Activated CD8-positive, alpha-beta T cell treated with anti-CD3 and anti-CD28 coated beads, Interleukin-2, amount 10 ng/mL, durations not matched to agents 7 days and 5 days (primary cell): ENCODE data around the gene LRRC23. TPM values are rescaled to one million over a fixed set of nuclear protein-coding genes. Genes with fewer than 3 reads are reported as not detected.
"Not testable (repeated sequence)": the region's sequence is repeated elsewhere in the genome, so short reads cannot be mapped to it uniquely, and the experiment has no call there.

Source experiments
- ATAC-seq: fragments of 150-1000 bp; cut with Tn5 transposase; one replicate; pipeline ENCODE4 v1.10.0; 2021; ENCODE audit warnings: moderate library complexity
- CTCF ChIA-PET: fragments of 350-600 bp; sonication (Branson Sonifier 250); formaldehyde crosslinking; loops from one replicate; lab custom pipeline; 2021; ENCODE audit warnings: antibody characterized with exemption; lab: Charles Lee
- POLR2A ChIA-PET: fragments of 350-600 bp; sonication (Branson Sonifier 250); formaldehyde crosslinking; loops from one replicate; lab custom pipeline; 2021; ENCODE audit warnings: antibody characterized with exemption; lab: Charles Lee
- DNase-seq: peaks from one replicate; pipeline ENCODE4 v3.0.0-alpha.2; 2020
- H3K27ac Mint-ChIP-seq: one replicate; pipeline ENCODE4 v1.8.0; 2021; ENCODE audit warnings: mild to moderate bottlenecking, mixed read lengths
- H3K27me3 Mint-ChIP-seq: one replicate; pipeline ENCODE4 v1.8.0; 2021; ENCODE audit warnings: low read depth, mixed read lengths
- H3K36me3 Mint-ChIP-seq: one replicate; pipeline ENCODE4 v1.8.0; 2021; ENCODE audit warnings: low read depth, mixed read lengths
- H3K4me1 Mint-ChIP-seq: one replicate; pipeline ENCODE4 v1.8.0; 2021; ENCODE audit warnings: low read depth, mixed read lengths
- H3K4me3 Mint-ChIP-seq: one replicate; pipeline ENCODE4 v1.8.0; 2021; ENCODE audit warnings: mild to moderate bottlenecking, mixed read lengths
- H3K9me3 Mint-ChIP-seq: one replicate; pipeline ENCODE4 v1.8.0; 2022; ENCODE audit warnings: mixed read lengths; ENCODE audit not compliant: insufficient read depth
- total RNA-seq, 2 experiments: library from RNA; stranded (reverse); gene quantifications; one replicate each; pipeline ENCODE4 v1.2.3, GENCODE V29; 2021

The LRRC23 gene
- total RNA-seq, 2 experiments from 2014 or later: 6.5 to 8.6 TPM

DNA sequence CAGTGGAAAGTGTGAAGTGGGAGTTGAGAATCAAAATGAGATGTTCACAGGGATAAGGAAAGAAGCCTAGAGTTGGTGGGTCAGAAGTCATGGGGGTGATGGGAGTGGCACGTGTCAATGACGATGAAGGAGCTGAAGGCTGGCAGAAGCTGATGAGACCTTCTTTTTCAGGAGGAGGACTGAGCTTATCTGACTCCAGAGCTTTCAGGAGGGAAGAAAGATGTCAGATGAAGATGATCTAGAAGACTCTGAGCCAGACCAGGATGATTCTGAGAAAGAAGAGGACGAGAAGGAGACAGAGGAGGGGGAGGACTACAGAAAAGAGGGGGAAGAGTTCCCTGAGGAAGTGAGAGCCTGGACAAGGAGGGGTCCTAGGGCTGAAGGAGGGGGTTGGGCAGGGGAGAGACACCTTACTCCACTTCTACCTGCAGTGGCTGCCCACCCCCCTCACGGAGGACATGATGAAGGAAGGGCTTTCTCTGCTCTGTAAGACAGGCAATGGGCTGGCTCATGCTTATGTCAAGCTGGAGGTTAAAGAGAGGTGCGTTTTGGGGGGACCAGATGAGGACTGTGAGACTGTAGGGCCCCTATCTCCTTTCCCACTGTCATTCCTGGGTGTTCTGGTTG is 905 bp downstream of the LRRC23 start:
- Mint-ChIP-seq H3K4me1 (peaks cover 3% of the 10 kb centered on the region), H3K9me3 (no peaks in the 10 kb centered on the region), H3K27me3 (no peaks in the 10 kb centered on the region), H3K4me3 (no peak overlapping the region), H3K36me3 (no peaks in the 10 kb centered on the region), H3K27ac (no peak overlapping the region)
- ATAC-seq: no peak
- DNase-seq: no peak
- CTCF ChIA-PET: interaction anchor here (1.2 to 5.2 kb wide), 5 partner anchors 14 to 204 kb away, joined by 3 to 40 read pairs (median 6); partner anchors contain the start of gene SPSB2
- POLR2A ChIA-PET: interaction anchor here (0.7 to 4.0 kb wide), 8 partner anchors 9 to 39 kb away, joined by 3 to 16 read pairs (median 7); partner anchors contain the start of genes C12orf57, ENO2, RNU7-1 and SPSB2

DNA sequence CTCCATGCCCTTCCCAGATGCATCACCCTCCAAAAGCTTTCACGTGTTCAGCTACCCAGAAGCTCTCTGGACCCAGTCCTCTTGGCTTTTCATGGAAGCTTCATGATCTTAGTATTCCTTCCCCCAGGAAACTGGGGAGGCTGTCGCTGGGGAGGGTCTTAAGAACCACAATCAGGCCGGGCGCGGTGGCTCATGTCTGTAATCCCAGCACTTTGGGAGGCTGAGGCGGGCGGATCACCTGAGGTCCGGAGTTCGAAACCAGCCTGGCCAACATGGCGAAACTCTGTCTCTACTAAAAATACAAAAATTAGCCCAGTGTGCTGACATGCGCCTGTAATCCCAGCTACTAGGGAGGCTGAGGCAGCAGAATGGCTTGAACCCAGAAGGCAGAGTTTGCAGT is 3.5 kb downstream of the LRRC23 start:
- CTCF ChIA-PET: interaction anchor here (1.0 to 5.2 kb wide), 6 partner anchors 11 to 39 kb away, joined by 3 to 40 read pairs (median 8); partner anchors contain the start of gene SPSB2
- POLR2A ChIA-PET: interaction anchor here (1.6 to 4.0 kb wide), 4 partner anchors 17 to 219 kb away, joined by 4 to 16 read pairs (median 10); partner anchors contain the start of genes C12orf57, RNU7-1, SPSB2 and ZNF384
- H3K9me3 Mint-ChIP-seq, DNase-seq, ATAC-seq, H3K4me1 Mint-ChIP-seq, H3K4me3 Mint-ChIP-seq, H3K36me3 Mint-ChIP-seq, H3K27ac Mint-ChIP-seq, H3K27me3 Mint-ChIP-seq: not testable (repeated sequence)

DNA sequence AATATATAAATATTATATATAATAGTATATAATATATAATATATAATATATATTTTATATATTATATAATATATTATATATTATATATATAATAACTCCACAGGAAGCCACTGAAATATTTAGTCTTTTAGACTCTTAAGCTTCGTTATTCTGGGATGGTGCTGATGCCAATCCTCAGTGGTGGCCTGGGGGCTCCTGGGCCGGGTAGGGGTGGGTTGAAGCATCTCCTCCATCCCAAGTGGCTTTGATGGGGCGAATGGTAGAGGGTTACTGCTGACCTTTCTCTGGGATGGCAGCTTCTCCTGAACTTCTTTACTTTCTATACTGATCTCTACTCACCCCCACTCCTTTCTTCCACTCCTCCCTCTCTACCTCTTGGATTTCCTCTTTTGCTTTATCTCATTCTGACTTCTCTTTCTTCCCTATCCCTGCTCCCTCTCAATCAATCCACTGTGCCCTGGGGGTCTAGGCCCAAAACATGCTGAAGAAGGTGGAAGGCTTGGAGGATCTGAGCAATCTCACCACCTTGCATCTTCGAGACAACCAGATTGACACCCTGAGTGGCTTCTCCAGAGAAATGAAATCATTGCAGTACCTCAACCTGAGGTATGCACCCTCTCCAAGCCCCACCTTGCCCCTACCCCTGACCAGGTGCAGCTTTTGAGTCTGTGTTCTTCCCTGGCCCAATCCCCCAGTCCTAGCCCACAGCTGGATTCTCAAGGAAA is 5.0 kb downstream of the LRRC23 start:
- ATAC-seq (no peak), DNase-seq (no peak)
- ChIA-PET CTCF (interaction anchor here (0.7 to 2.3 kb wide), 5 partner anchors 15 to 42 kb away, joined by 4 to 12 read pairs (median 5); partner anchors contain the start of genes SPSB2 and TPI1), POLR2A (interaction anchor here (0.7 to 1.8 kb wide), 5 partner anchors 17 to 328 kb away, joined by 3 to 7 read pairs (median 4); partner anchors contain the start of genes C12orf57, CDCA3, RNU7-1 and USP5)
- Mint-ChIP-seq H3K27ac (no peak overlapping the region), H3K9me3 (no peaks in the 10 kb centered on the region), H3K36me3 (no peaks in the 10 kb centered on the region), H3K4me3 (no peak overlapping the region), H3K27me3 (peaks cover 5% of the 10 kb centered on the region), H3K4me1 (peaks cover 15% of the 10 kb centered on the region)

GRCh38 chr12:6912164-6912935 is 7.7 kb downstream of the LRRC23 start:
- H3K36me3 Mint-ChIP-seq: peaks cover 17% of the 10 kb centered on the region
- CTCF ChIA-PET: interaction anchor here (0.8 to 5.8 kb wide), 6 partner anchors 12 to 196 kb away, joined by 3 to 22 read pairs (median 14); partner anchors contain the start of genes C1RL, LPCAT3 and SPSB2

DNA sequence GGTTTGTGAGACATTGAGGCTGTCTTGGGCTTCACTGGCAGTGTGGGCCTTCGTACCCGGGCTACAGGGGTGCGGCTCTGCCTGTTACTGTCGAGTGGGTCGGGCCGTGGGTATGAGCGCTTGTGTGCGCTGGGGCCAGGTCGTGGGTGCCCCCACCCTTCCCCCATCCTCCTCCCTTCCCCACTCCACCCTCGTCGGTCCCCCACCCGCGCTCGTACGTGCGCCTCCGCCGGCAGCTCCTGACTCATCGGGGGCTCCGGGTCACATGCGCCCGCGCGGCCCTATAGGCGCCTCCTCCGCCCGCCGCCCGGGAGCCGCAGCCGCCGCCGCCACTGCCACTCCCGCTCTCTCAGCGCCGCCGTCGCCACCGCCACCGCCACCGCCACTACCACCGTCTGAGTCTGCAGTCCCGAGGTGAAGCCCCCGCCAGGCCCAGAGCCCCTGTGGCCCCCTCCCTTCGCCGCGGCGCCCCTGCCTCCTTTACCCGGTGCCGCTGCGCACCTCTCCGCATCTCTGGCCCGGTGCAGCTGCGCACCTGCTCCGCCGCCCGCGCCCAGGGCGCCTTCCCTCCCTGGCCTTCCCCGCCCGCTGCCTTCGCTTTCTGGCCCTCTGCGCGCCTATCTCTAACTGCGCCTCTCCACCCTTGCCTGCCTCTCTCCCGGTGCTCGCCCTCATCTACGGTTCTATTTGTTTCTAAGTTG is 9.8 kb downstream of the LRRC23 start, which contains the start of gene ENO2:
ENO2 (plus strand) TSS at position 335 of the 701 bp plus-strand sequence. CDS start 1,253 bp downstream, outside the sequence.
- CTCF ChIA-PET: interaction anchor here (0.6 to 5.8 kb wide), 8 partner anchors 10 to 198 kb away, joined by 3 to 22 read pairs (median 4); partner anchors contain the start of genes C12orf57, RNU7-1 and SPSB2
- Mint-ChIP-seq H3K4me3 (peak within 1 kb of the TSS; percentile 92), H3K4me1 (peaks cover 45% of the 10 kb centered on the region), H3K27ac (peak within 1 kb of the TSS; percentile 84), H3K36me3 (peaks cover 29% of the 10 kb centered on the region), H3K9me3 (no peaks in the 10 kb centered on the region), H3K27me3 (peaks cover 5% of the 10 kb centered on the region)
- DNase-seq (peak; percentile 87), ATAC-seq (peak; percentile 92)
- POLR2A ChIA-PET: interaction anchor here (0.9 to 3.9 kb wide), 12 partner anchors 9 to 63 kb away, joined by 3 to 32 read pairs (median 6); partner anchors contain the start of genes C12orf57, CDCA3, RNU7-1 and SPSB2

More at GRCh38 chr12:6912164-6912935, 7.7 kb downstream of the LRRC23 start:
- H3K4me3 Mint-ChIP-seq: peak overlapping the region; percentile 53
- no peaks in the 10 kb centered on the region for H3K9me3 Mint-ChIP-seq
- DNase-seq (no peak), ATAC-seq (no peak)
- peaks cover 39% of the 10 kb centered on the region for H3K4me1 Mint-ChIP-seq
- POLR2A ChIA-PET: interaction anchor here (0.6 to 3.9 kb wide), 6 partner anchors 14 to 138 kb away, joined by 3 to 32 read pairs (median 4); partner anchors contain the start of genes C12orf57, CDCA3, RNU7-1 and SPSB2
- H3K27ac Mint-ChIP-seq: no peak overlapping the region
- H3K27me3 Mint-ChIP-seq: peaks cover 5% of the 10 kb centered on the region

DNA sequence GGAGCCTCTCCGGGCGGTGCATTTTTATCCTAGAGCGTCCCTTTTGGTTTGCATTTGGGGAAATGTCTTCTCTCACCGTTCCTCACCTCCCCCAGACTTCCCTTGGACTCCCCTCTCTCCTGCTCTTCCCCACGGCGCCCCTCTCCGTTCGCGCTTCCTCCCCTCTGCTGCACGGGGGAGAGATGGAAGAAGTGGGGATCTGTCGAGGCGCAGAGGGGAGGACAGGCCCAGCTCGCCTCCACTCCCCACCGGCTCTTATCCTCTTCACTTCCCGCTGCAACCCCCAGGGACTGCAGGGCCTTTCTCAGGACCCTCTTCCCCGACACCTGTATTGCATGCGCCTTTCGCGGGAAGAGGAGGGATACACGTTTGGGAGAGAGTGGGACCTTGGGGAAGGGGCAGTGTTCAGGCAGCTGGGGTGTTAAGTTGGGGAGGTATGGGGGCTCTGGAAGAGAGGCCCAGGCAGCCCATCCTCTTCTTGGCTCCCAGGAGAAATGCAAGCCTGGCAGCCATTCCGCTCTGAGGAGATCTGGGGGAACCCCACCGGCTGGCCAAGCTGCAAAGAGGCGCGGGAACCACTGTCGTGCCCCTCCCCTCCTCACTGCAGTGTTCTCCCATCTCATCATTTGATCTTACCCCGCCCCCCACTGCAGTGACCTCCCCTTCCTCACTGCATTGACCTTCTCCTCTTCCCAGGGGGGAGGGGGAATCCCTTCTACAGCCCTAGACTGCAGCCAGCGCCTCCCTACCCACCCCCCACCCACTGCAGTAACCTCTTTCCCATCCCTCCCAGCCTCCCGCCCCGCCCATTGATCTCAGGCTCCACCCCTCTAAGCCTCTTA is 10.5 kb downstream of the LRRC23 start:
- H3K27me3 Mint-ChIP-seq: peaks cover 5% of the 10 kb centered on the region
- peaks cover 51% of the 10 kb centered on the region for H3K4me1 Mint-ChIP-seq
- no peaks in the 10 kb centered on the region for H3K9me3 Mint-ChIP-seq
- ChIA-PET POLR2A (interaction anchor here (0.7 to 3.9 kb wide), 10 partner anchors 9 to 64 kb away, joined by 3 to 32 read pairs (median 4); partner anchors contain the start of genes C12orf57, CDCA3 and RNU7-1), CTCF (interaction anchor here (1.0 to 5.8 kb wide), 5 partner anchors 9 to 198 kb away, joined by 3 to 22 read pairs (median 4); partner anchors contain the start of gene SPSB2)
- DNase-seq (no peak), ATAC-seq (peak; percentile 2)
- H3K27ac Mint-ChIP-seq: peak overlapping the region; percentile 84
- peaks cover 37% of the 10 kb centered on the region for H3K36me3 Mint-ChIP-seq
- H3K4me3 Mint-ChIP-seq: peak overlapping the region; percentile 92

- Mint-ChIP-seq H3K9me3 (no peaks in the 10 kb centered on the region), H3K27me3 (peaks cover 4% of the 10 kb centered on the region), H3K4me1 (peaks cover 51% of the 10 kb centered on the region), H3K4me3 (peak overlapping the region; percentile 92), H3K27ac (peak overlapping the region; percentile 70), H3K36me3 (peaks cover 37% of the 10 kb centered on the region)
- ChIA-PET CTCF (interaction anchor here (2.3 to 5.8 kb wide), 2 partner anchors 43 to 49 kb away, joined by 7 to 22 read pairs; partner anchors contain the start of gene SPSB2), POLR2A (interaction anchor here (0.6 to 2.4 kb wide), 4 partner anchors 22 to 45 kb away, joined by 3 to 14 read pairs (median 4); partner anchors contain the start of genes C12orf57, RNU7-1 and SPSB2)
- ATAC-seq (no peak), DNase-seq (no peak)
Measured at GRCh38 chr12:6915789-6916285, 11.2 kb downstream of the LRRC23 start.

DNA sequence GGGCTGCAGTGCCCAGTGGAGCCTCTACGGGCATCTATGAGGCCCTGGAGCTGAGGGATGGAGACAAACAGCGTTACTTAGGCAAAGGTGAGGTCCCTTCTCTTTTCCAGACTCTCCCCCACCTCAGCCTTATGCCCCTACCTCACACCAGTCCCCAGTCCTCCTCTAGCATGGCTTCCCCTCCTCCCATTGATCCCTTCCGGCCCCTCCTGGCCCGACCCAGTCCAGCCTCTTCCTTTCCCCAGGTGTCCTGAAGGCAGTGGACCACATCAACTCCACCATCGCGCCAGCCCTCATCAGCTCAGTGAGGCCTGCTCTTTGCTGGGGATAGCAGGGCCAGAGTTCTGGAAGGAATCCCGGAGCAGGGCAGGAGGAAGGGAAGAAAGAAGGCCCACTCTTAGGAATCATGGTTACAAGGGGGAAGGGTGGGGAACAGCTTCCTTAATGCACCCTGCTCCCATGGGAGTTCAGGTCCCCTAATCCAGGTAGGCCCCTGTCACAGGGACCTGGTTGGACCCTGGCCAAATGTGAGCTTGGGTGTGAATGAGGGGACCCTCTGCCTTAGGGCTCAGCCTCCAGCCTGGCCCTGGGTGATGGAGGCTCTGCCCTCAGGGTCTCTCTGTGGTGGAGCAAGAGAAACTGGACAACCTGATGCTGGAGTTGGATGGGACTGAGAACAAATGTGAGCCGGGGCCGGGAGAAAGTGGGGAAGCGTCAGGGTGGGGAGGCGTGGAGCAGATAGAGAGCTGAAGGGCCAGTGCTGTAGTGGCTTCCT is 12.0 kb downstream of the LRRC23 start:
- Mint-ChIP-seq H3K9me3 (no peaks in the 10 kb centered on the region), H3K27ac (peak overlapping the region; percentile 12), H3K4me1 (peaks cover 53% of the 10 kb centered on the region), H3K4me3 (peak overlapping the region; percentile 92), H3K36me3 (peaks cover 43% of the 10 kb centered on the region), H3K27me3 (no peaks in the 10 kb centered on the region)
- DNase-seq (no peak), ATAC-seq (no peak)
- CTCF ChIA-PET: interaction anchor here (0.8 to 5.8 kb wide), 7 partner anchors 11 to 49 kb away, joined by 3 to 22 read pairs (median 5); partner anchors contain the start of genes C12orf57, RNU7-1, SPSB2 and TPI1
- POLR2A ChIA-PET: interaction anchor here (0.6 to 2.4 kb wide), 7 partner anchors 21 to 51 kb away, joined by 3 to 14 read pairs (median 3); partner anchors contain the start of genes C12orf57, PTPN6, RNU7-1 and SPSB2
